GM18907 (cell line): ENCODE results near the gene MTMR2.

Experiments used
- ATAC-seq: cut with Tn5 transposase; IDR thresholded peaks from one replicate; pipeline ENCODE4 v1.9.1; 2021; ENCODE audit warnings: mild to moderate bottlenecking, moderate library complexity; ENCODE audit not compliant: unreplicated experiment

The MTMR2 gene

GRCh38 chr11:95788921-95789505 lies 134.9 kb downstream of the MTMR2 start:
- ATAC-seq, result peak; percentile 9
